CD4-positive, alpha-beta T cell treated with Interleukin-6 at 100 ng/mL for 8 hours (primary cell): ENCODE data around the gene NAPSA.
"Not testable (repeated sequence)": the region's sequence is repeated elsewhere in the genome, so short reads cannot be mapped to it uniquely, and the experiment has no call there.

ENCODE experiments used
- DNase-seq: peaks from one replicate; pipeline ENCODE4 v3.0.0-alpha.2; 2020; ENCODE audit warnings: mixed read lengths, low spot score

The NAPSA gene

GRCh38 chr19:50365434-50366306 is at the start of gene NAPSA:
Gene NAPSA (minus strand): TSS chr19:50365639. CDS start chr19:50365621, 18 bp downstream.
- DNase-seq, result no peak

- no peak for DNase-seq
Observed at GRCh38 chr19:50413531-50413930, 48.1 kb upstream of the NAPSA start.

GRCh38 chr19:50413096-50413495 is 47.7 kb upstream of the NAPSA start:
- DNase-seq, result no peak

- no peak for DNase-seq
Observed at GRCh38 chr19:50412419-50412818, 47.0 kb upstream of the NAPSA start.

GRCh38 chr19:50410109-50410508 is 44.7 kb upstream of the NAPSA start:
- no peak for DNase-seq

GRCh38 chr19:50409347-50409746 is 43.9 kb upstream of the NAPSA start:
- DNase-seq, result no peak

GRCh38 chr19:50406829-50407228 is 41.4 kb upstream of the NAPSA start:
- DNase-seq, result no peak

- DNase-seq, result no peak
Observed at GRCh38 chr19:50406156-50406820, 40.8 kb upstream of the NAPSA start.

- DNase-seq, result no peak
Observed at GRCh38 chr19:50402544-50403301, 37.3 kb upstream of the NAPSA start.

GRCh38 chr19:50401605-50402450 is 36.4 kb upstream of the NAPSA start:
- no peak for DNase-seq

- no peak for DNase-seq
Observed at GRCh38 chr19:50399368-50399745, 33.9 kb upstream of the NAPSA start.

GRCh38 chr19:50398675-50399367 is 33.4 kb upstream of the NAPSA start:
- no peak for DNase-seq

- no peak for DNase-seq
Observed at GRCh38 chr19:50394017-50394416, 28.6 kb upstream of the NAPSA start.

GRCh38 chr19:50393589-50393988 is 28.1 kb upstream of the NAPSA start:
- DNase-seq, result no peak

GRCh38 chr19:50392759-50393158 is 27.3 kb upstream of the NAPSA start:
- no peak for DNase-seq

GRCh38 chr19:50390952-50391351 is 25.5 kb upstream of the NAPSA start:
- DNase-seq, result not testable (repeated sequence)

GRCh38 chr19:50390295-50390694 is 24.9 kb upstream of the NAPSA start:
- DNase-seq, result not testable (repeated sequence)

GRCh38 chr19:50387868-50388245 is 22.4 kb upstream of the NAPSA start:
- no peak for DNase-seq

- no peak for DNase-seq
Observed at GRCh38 chr19:50387176-50387867, 21.9 kb upstream of the NAPSA start.
